ENCODE data around the gene CAMK4. TPM values are rescaled to one million over a fixed set of nuclear protein-coding genes. Genes with fewer than 3 reads are reported as not detected.

The CAMK4 gene
- total RNA-seq, 1 donor from 2014 or later = 33.7 TPM

GRCh38 chr5:111389390-111390082 is 165.4 kb downstream of the CAMK4 start:
- Mint-ChIP-seq H3K4me3 (ENCODE audit: unreplicated experiment) (no peak overlapping the region), H3K27me3 (ENCODE audit: unreplicated experiment) (no peaks in the 10 kb centered on the region), H3K9me3 (ENCODE audit: unreplicated experiment) (peaks cover 3% of the 10 kb centered on the region), H3K4me1 (ENCODE audit: low read depth, unreplicated experiment) (peaks cover 10% of the 10 kb centered on the region), H3K27ac (ENCODE audit: unreplicated experiment) (no peak overlapping the region), H3K36me3 (ENCODE audit: unreplicated experiment) (no peaks in the 10 kb centered on the region)
- TF ChIP-seq, protein P1, sequence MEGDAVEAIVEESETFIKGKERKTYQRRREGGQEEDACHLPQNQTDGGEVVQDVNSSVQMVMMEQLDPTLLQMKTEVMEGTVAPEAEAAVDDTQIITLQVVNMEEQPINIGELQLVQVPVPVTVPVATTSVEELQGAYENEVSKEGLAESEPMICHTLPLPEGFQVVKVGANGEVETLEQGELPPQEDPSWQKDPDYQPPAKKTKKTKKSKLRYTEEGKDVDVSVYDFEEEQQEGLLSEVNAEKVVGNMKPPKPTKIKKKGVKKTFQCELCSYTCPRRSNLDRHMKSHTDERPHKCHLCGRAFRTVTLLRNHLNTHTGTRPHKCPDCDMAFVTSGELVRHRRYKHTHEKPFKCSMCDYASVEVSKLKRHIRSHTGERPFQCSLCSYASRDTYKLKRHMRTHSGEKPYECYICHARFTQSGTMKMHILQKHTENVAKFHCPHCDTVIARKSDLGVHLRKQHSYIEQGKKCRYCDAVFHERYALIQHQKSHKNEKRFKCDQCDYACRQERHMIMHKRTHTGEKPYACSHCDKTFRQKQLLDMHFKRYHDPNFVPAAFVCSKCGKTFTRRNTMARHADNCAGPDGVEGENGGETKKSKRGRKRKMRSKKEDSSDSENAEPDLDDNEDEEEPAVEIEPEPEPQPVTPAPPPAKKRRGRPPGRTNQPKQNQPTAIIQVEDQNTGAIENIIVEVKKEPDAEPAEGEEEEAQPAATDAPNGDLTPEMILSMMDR (IDR thresholded peaks at IDR 0.05; ENCODE audit: partially characterized antibody, unreplicated experiment) = no peak
- DNase-seq = no peak

- Mint-ChIP-seq H3K4me3 (ENCODE audit: unreplicated experiment) (no peak overlapping the region), H3K27me3 (ENCODE audit: unreplicated experiment) (no peaks in the 10 kb centered on the region), H3K4me1 (ENCODE audit: low read depth, unreplicated experiment) (peaks cover 3% of the 10 kb centered on the region), H3K36me3 (ENCODE audit: unreplicated experiment) (no peaks in the 10 kb centered on the region), H3K27ac (ENCODE audit: unreplicated experiment) (no peak overlapping the region), H3K9me3 (ENCODE audit: unreplicated experiment) (no peaks in the 10 kb centered on the region)
- no peak for DNase-seq
- TF ChIP-seq, protein P1 (IDR thresholded peaks at IDR 0.05; ENCODE audit: partially characterized antibody, unreplicated experiment) = no peak
These were observed 168.0 kb downstream of the CAMK4 start for GRCh38 chr5:111392181-111392580.

- TF ChIP-seq, protein P1 (IDR thresholded peaks at IDR 0.05; ENCODE audit: partially characterized antibody, unreplicated experiment) = no peak
- H3K36me3 Mint-ChIP-seq (ENCODE audit: unreplicated experiment) = no peaks in the 10 kb centered on the region
- H3K4me1 Mint-ChIP-seq (ENCODE audit: low read depth, unreplicated experiment) = no peaks in the 10 kb centered on the region
- no peaks in the 10 kb centered on the region for H3K9me3 Mint-ChIP-seq (ENCODE audit: unreplicated experiment)
- no peak overlapping the region for H3K4me3 Mint-ChIP-seq (ENCODE audit: unreplicated experiment)
- DNase-seq = no peak
- no peak overlapping the region for H3K27ac Mint-ChIP-seq (ENCODE audit: unreplicated experiment)
- no peaks in the 10 kb centered on the region for H3K27me3 Mint-ChIP-seq (ENCODE audit: unreplicated experiment)
These were observed 170.4 kb downstream of the CAMK4 start for GRCh38 chr5:111394586-111394985.

- H3K9me3 Mint-ChIP-seq (ENCODE audit: unreplicated experiment) = no peaks in the 10 kb centered on the region
- H3K36me3 Mint-ChIP-seq (ENCODE audit: unreplicated experiment) = no peaks in the 10 kb centered on the region
- no peak for DNase-seq
- TF ChIP-seq, protein P1 (IDR thresholded peaks at IDR 0.05; ENCODE audit: partially characterized antibody, unreplicated experiment) = no peak
- no peak overlapping the region for H3K27ac Mint-ChIP-seq (ENCODE audit: unreplicated experiment)
- no peaks in the 10 kb centered on the region for H3K27me3 Mint-ChIP-seq (ENCODE audit: unreplicated experiment)
- H3K4me1 Mint-ChIP-seq (ENCODE audit: low read depth, unreplicated experiment) = no peaks in the 10 kb centered on the region
- H3K4me3 Mint-ChIP-seq (ENCODE audit: unreplicated experiment) = no peak overlapping the region
These were observed 173.8 kb downstream of the CAMK4 start for GRCh38 chr5:111398013-111398412.

DNA sequence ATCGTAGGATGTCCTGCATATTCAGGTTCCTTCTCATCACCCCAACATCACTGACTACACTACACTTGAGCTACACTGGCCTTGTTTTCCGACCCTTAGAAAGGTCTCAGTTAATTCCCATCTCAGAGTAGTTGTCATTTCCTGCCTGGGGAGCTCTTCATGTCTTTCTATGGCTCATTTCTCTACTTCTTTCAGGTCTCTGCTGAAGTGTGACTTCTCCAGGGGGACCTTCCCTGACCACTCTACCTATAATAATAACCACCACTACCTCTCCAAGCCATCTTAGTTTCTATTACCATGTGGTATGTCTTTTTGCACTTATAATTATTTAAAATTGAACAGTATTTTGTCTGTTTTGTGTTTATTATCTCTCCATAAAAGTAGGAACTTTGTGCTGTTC is 174.9 kb downstream of the CAMK4 start:
- Mint-ChIP-seq H3K9me3 (ENCODE audit: unreplicated experiment) (no peaks in the 10 kb centered on the region), H3K4me3 (ENCODE audit: unreplicated experiment) (no peak overlapping the region), H3K4me1 (ENCODE audit: low read depth, unreplicated experiment) (no peaks in the 10 kb centered on the region), H3K36me3 (ENCODE audit: unreplicated experiment) (no peaks in the 10 kb centered on the region), H3K27ac (ENCODE audit: unreplicated experiment) (no peak overlapping the region), H3K27me3 (ENCODE audit: unreplicated experiment) (no peaks in the 10 kb centered on the region)
- TF ChIP-seq, protein P1 (IDR thresholded peaks at IDR 0.05; ENCODE audit: partially characterized antibody, unreplicated experiment) = no peak
- no peak for DNase-seq

Measured in glutamatergic neuron (in vitro differentiated cells).